ENCODE results near the gene CEP85. TPM values are rescaled to one million over a fixed set of nuclear protein-coding genes. Genes with fewer than 3 reads are reported as not detected.
A peak's percentile ranks its signal among the peaks of the same experiment; 100 is the strongest.

CEP85 gene
- total and polyA plus RNA-seq, 9 of the 15 experiments (the other 6 are each of a cell fraction or from before 2014, with no cell fraction given): 42.1 to 140 (median 92.6) TPM

GRCh38 chr1:26268290-26269197, 34.5 kb downstream of the CEP85 start (continued):
- TF ChIP-seq ESRRA (IDR thresholded peaks at IDR 0.05; ENCODE audit: borderline replicate concordance, low read depth) (peak; percentile 18; the same call in 1 of the 2 replicates), MTA1 (IDR thresholded peaks at IDR 0.05; ENCODE audit: borderline replicate concordance) (peak; percentile 55; the same call in 1 of the 2 replicates)

GRCh38 chr1:26269198-26269550, 35.2 kb downstream of the CEP85 start:
- Histone ChIP-seq H3K36me3 (ENCODE audit: control insufficient read depth, insufficient read depth, low read length) (peaks cover 92% of the 10 kb centered on the region), H3K9me3 (replicated peaks; ENCODE audit: control insufficient read depth, insufficient read depth, low read depth, low read length) (peaks cover 7% of the 10 kb centered on the region; the same call in 1 of the 2 replicates), H3K4me1 (replicated peaks in 1 of 2; ENCODE audit: control insufficient read depth in 2 of 2, insufficient read depth in 2 of 2, low read length in 2 of 2) (peaks cover 0 to 1% of the 10 kb centered on the region in 2 experiments; a peak in 1 of 5 replicates), H4K20me1 (replicated peaks; ENCODE audit: control insufficient read depth, insufficient read depth, low read length) (no peaks in the 10 kb centered on the region; the same call in 1 of the 2 replicates), H3K4me3 (no peak overlapping the region), H3K27ac (ENCODE audit: extremely low read depth, low read depth, low read length) (no peak overlapping the region), H3K79me2 (ENCODE audit: control insufficient read depth, insufficient read depth, low read length) (peaks cover 7% of the 10 kb centered on the region; the same call in 1 of the 3 replicates), H3K9ac (ENCODE audit: insufficient read depth in 1 of 2, low read depth in 2 of 2, low read length in 2 of 2) (no peak overlapping the region), H3K4me2 (ENCODE audit: insufficient read depth, low read length) (no peak overlapping the region), H3K9me1 (ENCODE audit: control insufficient read depth, insufficient read depth, low read length) (no peaks in the 10 kb centered on the region), H3K27me3 (ENCODE audit: control insufficient read depth in 2 of 2, insufficient read depth in 2 of 2, low read length in 2 of 2) (no peaks in the 10 kb centered on the region), H2AFZ (ENCODE audit: low read depth, low read length) (no peak overlapping the region)
- in situ Hi-C loops (cut with MboI) (no loop called here), intact Hi-C loops (cut with micrococcal nuclease) (no loop called here)
- FAIRE-seq (no peak), ATAC-seq (no peak), DNase-seq (ENCODE audit: extremely low read depth in 1 of 4, low spot score in 3 of 4) (no peak)
- ChIA-PET POLR2A (interaction anchor here (1.1 to 1.3 kb wide), 3 partner anchors 8 to 10 kb away, joined by 3 to 4 read pairs (median 3); partner anchors contain the start of gene SH3BGRL3), CTCF (ENCODE audit: low intra/inter-chr PET ratio) (no interaction called here)
- BruUV-seq (replicated peaks): no TSS peak
- 87% methylated on average over 4 of the region's 4 CpGs for WGBS (ENCODE audit: insufficient coverage, low coverage, missing lambda C conversion rate)
- TF ChIP-seq ZNF561 (CRISPR knock-in tag; conservative IDR thresholded peaks at IDR 0.05) (peak; percentile 65; the same call in 1 of the 2 replicates), CBX3 (IDR thresholded peaks at IDR 0.05; ENCODE audit: borderline replicate concordance in 1 of 2, low read length in 2 of 2) (peak in 1 of 2 experiments; percentile 99; a peak in 2 of 3 replicates), NEUROD1 (IDR thresholded peaks at IDR 0.05; ENCODE audit: borderline replicate concordance, low read depth, low read length, partially characterized antibody) (no peak), TRIM28 (IDR thresholded peaks at IDR 0.05) (peak; percentile 97), ZNF282 (CRISPR knock-in tag; IDR thresholded peaks at IDR 0.05) (no peak), XRCC3 (IDR thresholded peaks at IDR 0.05) (0 out of 2 replicates have a peak, but pooled peaks have one; percentile 15), ZNF707 (CRISPR knock-in tag; conservative IDR thresholded peaks at IDR 0.05) (no peak), BACH1 (tag; IDR thresholded peaks at IDR 0.05) (no peak), E2F5 (CRISPR knock-in tag; IDR thresholded peaks at IDR 0.05) (peak; percentile 37; the same call in 1 of the 2 replicates), ZNF280A (IDR thresholded peaks at IDR 0.05; ENCODE audit: low read depth, partially characterized antibody) (peak; percentile 93), TRIM24 (IDR thresholded peaks at IDR 0.05) (0 out of 4 replicates have a peak, but pooled peaks of 1 of the 2 experiments have one; percentile 38), ZBTB9 (CRISPR knock-in tag; IDR thresholded peaks at IDR 0.05) (no peak), FOXO4 (CRISPR knock-in tag; IDR thresholded peaks at IDR 0.05) (no peak)

All from K562 (cell line).